ENCODE results near the gene CPT1C. TPM values are rescaled to one million over a fixed set of nuclear protein-coding genes. Genes with fewer than 3 reads are reported as not detected.

CPT1C gene
- total and polyA plus RNA-seq, 2 of the 8 experiments (the other 6 are each of a cell fraction or from before 2014, with no cell fraction given) = 79.6 to 91.8 TPM

DNA sequence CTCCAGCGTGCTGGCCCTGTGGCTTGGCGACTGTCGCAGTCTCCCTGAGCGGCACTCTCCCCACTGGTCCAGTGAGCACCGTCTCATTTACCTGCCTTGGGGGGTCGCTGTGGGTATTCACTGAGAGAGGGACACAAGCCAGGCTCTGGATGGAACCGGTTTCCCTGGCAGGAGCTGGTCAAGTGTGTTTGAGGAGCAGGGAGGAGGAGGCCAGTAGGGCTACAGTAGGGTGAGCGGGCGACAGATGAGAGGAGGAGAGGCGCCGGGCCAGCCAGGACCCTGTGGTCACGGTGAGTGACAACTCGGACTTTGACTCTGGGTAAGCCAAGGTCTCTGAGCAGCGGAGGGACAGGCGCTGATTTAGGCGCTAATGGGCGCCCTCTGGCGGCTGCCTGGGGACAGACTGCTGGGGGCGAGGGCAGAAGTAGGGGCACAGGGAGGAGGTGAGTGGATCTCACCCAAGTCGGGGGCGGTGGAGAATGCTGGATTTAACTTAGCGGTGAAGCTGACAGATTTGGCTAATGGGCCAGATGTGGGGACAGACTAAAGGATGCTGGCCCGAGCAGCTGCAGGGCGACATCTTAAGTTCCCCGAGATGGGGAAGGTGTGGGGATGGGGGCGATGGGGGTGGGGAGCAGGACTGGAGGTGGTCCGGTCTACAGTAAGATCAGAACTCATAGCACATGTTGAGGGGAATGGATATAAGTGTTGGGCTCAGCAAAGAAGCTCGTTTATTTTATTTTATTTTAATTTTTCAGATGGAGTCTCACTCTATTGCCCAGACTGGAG lies 18.6 kb upstream of the CPT1C start (continued):
- TF ChIP-seq, protein P1, sequence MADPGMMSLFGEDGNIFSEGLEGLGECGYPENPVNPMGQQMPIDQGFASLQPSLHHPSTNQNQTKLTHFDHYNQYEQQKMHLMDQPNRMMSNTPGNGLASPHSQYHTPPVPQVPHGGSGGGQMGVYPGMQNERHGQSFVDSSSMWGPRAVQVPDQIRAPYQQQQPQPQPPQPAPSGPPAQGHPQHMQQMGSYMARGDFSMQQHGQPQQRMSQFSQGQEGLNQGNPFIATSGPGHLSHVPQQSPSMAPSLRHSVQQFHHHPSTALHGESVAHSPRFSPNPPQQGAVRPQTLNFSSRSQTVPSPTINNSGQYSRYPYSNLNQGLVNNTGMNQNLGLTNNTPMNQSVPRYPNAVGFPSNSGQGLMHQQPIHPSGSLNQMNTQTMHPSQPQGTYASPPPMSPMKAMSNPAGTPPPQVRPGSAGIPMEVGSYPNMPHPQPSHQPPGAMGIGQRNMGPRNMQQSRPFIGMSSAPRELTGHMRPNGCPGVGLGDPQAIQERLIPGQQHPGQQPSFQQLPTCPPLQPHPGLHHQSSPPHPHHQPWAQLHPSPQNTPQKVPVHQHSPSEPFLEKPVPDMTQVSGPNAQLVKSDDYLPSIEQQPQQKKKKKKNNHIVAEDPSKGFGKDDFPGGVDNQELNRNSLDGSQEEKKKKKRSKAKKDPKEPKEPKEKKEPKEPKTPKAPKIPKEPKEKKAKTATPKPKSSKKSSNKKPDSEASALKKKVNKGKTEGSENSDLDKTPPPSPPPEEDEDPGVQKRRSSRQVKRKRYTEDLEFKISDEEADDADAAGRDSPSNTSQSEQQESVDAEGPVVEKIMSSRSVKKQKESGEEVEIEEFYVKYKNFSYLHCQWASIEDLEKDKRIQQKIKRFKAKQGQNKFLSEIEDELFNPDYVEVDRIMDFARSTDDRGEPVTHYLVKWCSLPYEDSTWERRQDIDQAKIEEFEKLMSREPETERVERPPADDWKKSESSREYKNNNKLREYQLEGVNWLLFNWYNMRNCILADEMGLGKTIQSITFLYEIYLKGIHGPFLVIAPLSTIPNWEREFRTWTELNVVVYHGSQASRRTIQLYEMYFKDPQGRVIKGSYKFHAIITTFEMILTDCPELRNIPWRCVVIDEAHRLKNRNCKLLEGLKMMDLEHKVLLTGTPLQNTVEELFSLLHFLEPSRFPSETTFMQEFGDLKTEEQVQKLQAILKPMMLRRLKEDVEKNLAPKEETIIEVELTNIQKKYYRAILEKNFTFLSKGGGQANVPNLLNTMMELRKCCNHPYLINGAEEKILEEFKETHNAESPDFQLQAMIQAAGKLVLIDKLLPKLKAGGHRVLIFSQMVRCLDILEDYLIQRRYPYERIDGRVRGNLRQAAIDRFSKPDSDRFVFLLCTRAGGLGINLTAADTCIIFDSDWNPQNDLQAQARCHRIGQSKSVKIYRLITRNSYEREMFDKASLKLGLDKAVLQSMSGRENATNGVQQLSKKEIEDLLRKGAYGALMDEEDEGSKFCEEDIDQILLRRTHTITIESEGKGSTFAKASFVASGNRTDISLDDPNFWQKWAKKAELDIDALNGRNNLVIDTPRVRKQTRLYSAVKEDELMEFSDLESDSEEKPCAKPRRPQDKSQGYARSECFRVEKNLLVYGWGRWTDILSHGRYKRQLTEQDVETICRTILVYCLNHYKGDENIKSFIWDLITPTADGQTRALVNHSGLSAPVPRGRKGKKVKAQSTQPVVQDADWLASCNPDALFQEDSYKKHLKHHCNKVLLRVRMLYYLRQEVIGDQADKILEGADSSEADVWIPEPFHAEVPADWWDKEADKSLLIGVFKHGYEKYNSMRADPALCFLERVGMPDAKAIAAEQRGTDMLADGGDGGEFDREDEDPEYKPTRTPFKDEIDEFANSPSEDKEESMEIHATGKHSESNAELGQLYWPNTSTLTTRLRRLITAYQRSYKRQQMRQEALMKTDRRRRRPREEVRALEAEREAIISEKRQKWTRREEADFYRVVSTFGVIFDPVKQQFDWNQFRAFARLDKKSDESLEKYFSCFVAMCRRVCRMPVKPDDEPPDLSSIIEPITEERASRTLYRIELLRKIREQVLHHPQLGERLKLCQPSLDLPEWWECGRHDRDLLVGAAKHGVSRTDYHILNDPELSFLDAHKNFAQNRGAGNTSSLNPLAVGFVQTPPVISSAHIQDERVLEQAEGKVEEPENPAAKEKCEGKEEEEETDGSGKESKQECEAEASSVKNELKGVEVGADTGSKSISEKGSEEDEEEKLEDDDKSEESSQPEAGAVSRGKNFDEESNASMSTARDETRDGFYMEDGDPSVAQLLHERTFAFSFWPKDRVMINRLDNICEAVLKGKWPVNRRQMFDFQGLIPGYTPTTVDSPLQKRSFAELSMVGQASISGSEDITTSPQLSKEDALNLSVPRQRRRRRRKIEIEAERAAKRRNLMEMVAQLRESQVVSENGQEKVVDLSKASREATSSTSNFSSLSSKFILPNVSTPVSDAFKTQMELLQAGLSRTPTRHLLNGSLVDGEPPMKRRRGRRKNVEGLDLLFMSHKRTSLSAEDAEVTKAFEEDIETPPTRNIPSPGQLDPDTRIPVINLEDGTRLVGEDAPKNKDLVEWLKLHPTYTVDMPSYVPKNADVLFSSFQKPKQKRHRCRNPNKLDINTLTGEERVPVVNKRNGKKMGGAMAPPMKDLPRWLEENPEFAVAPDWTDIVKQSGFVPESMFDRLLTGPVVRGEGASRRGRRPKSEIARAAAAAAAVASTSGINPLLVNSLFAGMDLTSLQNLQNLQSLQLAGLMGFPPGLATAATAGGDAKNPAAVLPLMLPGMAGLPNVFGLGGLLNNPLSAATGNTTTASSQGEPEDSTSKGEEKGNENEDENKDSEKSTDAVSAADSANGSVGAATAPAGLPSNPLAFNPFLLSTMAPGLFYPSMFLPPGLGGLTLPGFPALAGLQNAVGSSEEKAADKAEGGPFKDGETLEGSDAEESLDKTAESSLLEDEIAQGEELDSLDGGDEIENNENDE (IDR thresholded peaks at IDR 0.05; ENCODE audit: insufficient replicate concordance, low read length) = no peak
- TF ChIP-seq PHF8 (conservative IDR thresholded peaks at IDR 0.05; ENCODE audit: low read depth, low read length) (no peak), ASH2L (IDR thresholded peaks at IDR 0.05; ENCODE audit: low read length) (peak; percentile 72), KDM1A (IDR thresholded peaks at IDR 0.05; ENCODE audit: borderline replicate concordance, low read length) (0 out of 2 replicates have a peak, but pooled peaks have one; percentile 25), TCF12 (IDR thresholded peaks at IDR 0.05; ENCODE audit: low read depth, low read length) (no peak), BRCA1 (IDR thresholded peaks at IDR 0.05; ENCODE audit: low read depth, low read length) (no peak), CBX5 (IDR thresholded peaks at IDR 0.05; ENCODE audit: low read depth, low read length) (no peak), HDAC6 (IDR thresholded peaks at IDR 0.05; ENCODE audit: low read depth, low read length) (no peak), SP2 (IDR thresholded peaks at IDR 0.05; ENCODE audit: low read length) (no peak), ZNF274 (IDR thresholded peaks at IDR 0.05; ENCODE audit: borderline replicate concordance, extremely low read depth, low read length) (no peak), KDM5A (IDR thresholded peaks at IDR 0.05; ENCODE audit: low read length) (no peak)

Measured in H1 (cell line).